H9 (cell line): ENCODE data around the gene ATRNL1. TPM values are rescaled to one million over a fixed set of nuclear protein-coding genes. Genes with fewer than 3 reads are reported as not detected.

Source experiments
- DNase-seq: peaks from one replicate; pipeline ENCODE4 v3.0.0-alpha.2; 2017
- H2AFZ ChIP-seq: one replicate; pipeline ENCODE4 v1.6.1; 2013; ENCODE audit warnings: mild to moderate bottlenecking, low read length, control low read depth, moderate library complexity
- H2AK5ac ChIP-seq: 2 replicates; pipeline ENCODE4 v1.6.1; 2013; ENCODE audit warnings: low read length, control low read depth, mixed read lengths; ENCODE audit not compliant: insufficient read length
- H2BK120ac ChIP-seq: one replicate; pipeline ENCODE4 v1.6.1; 2013; ENCODE audit warnings: low read depth, mild to moderate bottlenecking, low read length, control low read depth, inconsistent platforms; ENCODE audit not compliant: poor library complexity, severe bottlenecking
- H2BK12ac ChIP-seq: 2 replicates; pipeline ENCODE4 v1.6.1; 2013; ENCODE audit warnings: low read length, control low read depth, mixed read lengths, low read depth; ENCODE audit not compliant: insufficient read length
- H2BK15ac ChIP-seq: 2 replicates; pipeline ENCODE4 v1.6.1; 2013; ENCODE audit warnings: low read depth, low read length, control low read depth
- H2BK20ac ChIP-seq: one replicate; pipeline ENCODE4 v1.6.1; 2013; ENCODE audit warnings: low read depth, mild to moderate bottlenecking, low read length, control low read depth, inconsistent platforms; ENCODE audit not compliant: poor library complexity, severe bottlenecking
- H2BK5ac ChIP-seq: 2 replicates; pipeline ENCODE4 v1.6.1; 2013; ENCODE audit warnings: low read length, control low read depth, mixed read lengths; ENCODE audit not compliant: insufficient read length
- H3K14ac ChIP-seq: 2 replicates; pipeline ENCODE4 v1.6.1; 2013; ENCODE audit warnings: low read length, control low read depth; ENCODE audit not compliant: insufficient read depth
- H3K18ac ChIP-seq: 2 replicates; pipeline ENCODE4 v1.6.1; 2013; ENCODE audit warnings: low read depth, mild to moderate bottlenecking, mixed read lengths, low read length, control low read depth; ENCODE audit not compliant: insufficient read length
- H3K23ac ChIP-seq: 2 replicates; pipeline ENCODE4 v1.6.1; 2013; ENCODE audit warnings: low read length, control low read depth, mixed read lengths, low read depth; ENCODE audit not compliant: insufficient read length
- H3K23me2 ChIP-seq: 2 replicates; pipeline ENCODE4 v1.6.1; 2013; ENCODE audit warnings: low read depth, mild to moderate bottlenecking, mixed read lengths, low read length, control low read depth; ENCODE audit not compliant: insufficient read length, poor library complexity, severe bottlenecking
- H3K27ac ChIP-seq: 2 replicates; pipeline ENCODE4 v1.5.1; 2013; ENCODE audit warnings: low read length, control low read depth, mixed read lengths, low read depth; ENCODE audit not compliant: insufficient read length
- H3K27me3 ChIP-seq: 2 replicates; pipeline ENCODE4 v1.6.1; 2013; ENCODE audit warnings: low read length, control low read depth, inconsistent platforms; ENCODE audit not compliant: insufficient read depth
- H3K4ac ChIP-seq: 2 replicates; pipeline ENCODE4 v1.6.1; 2013; ENCODE audit warnings: low read depth, mild to moderate bottlenecking, control low read depth, inconsistent platforms, low read length, moderate library complexity
- H3K4me1 ChIP-seq: 2 replicates; pipeline ENCODE4 v1.6.1; 2013; ENCODE audit warnings: low read length, control low read depth, inconsistent platforms; ENCODE audit not compliant: insufficient read depth
- H3K4me2 ChIP-seq: 2 replicates; pipeline ENCODE4 v1.6.1; 2013; ENCODE audit warnings: low read length, control low read depth, mixed read lengths; ENCODE audit not compliant: insufficient read length, insufficient read depth
- H3K56ac ChIP-seq: 2 replicates; pipeline ENCODE4 v1.6.1; 2013; ENCODE audit warnings: low read depth, mild to moderate bottlenecking, mixed read lengths, low read length, control low read depth; ENCODE audit not compliant: insufficient read length
- H3K79me1 ChIP-seq: 2 replicates; pipeline ENCODE4 v1.6.1; 2013; ENCODE audit warnings: low read depth, mild to moderate bottlenecking, moderate library complexity, low read length, control low read depth, inconsistent platforms; ENCODE audit not compliant: insufficient read depth, poor library complexity, severe bottlenecking
- H3K79me2 ChIP-seq: 2 replicates; pipeline ENCODE4 v1.6.1; 2013; ENCODE audit warnings: low read length, control low read depth, inconsistent platforms; ENCODE audit not compliant: insufficient read depth
- H3K9ac ChIP-seq: 2 replicates; pipeline ENCODE4 v1.6.1; 2013; ENCODE audit warnings: low read length, control low read depth, mixed read lengths; ENCODE audit not compliant: insufficient read length; ENCODE audit errors: extremely low read depth
- H3K9me3 ChIP-seq: one replicate; pipeline ENCODE4 v1.6.1; 2013; ENCODE audit warnings: low read depth, low read length, inconsistent platforms; ENCODE audit not compliant: control insufficient read depth
- H3T11ph ChIP-seq: one replicate; pipeline ENCODE4 v1.6.1; 2013; ENCODE audit warnings: mild to moderate bottlenecking, low read length, control low read depth, inconsistent platforms
- H4K20me1 ChIP-seq: one replicate; pipeline ENCODE4 v1.6.1; 2013; ENCODE audit not compliant: control insufficient read depth, insufficient read length, insufficient read depth
- H4K5ac ChIP-seq: 2 replicates; pipeline ENCODE4 v1.6.1; 2013; ENCODE audit warnings: low read depth, mild to moderate bottlenecking, mixed read lengths, low read length, control low read depth; ENCODE audit not compliant: insufficient read length
- H4K8ac ChIP-seq: replicated peaks from 2 replicates; pipeline ENCODE4 v1.6.1; 2013; ENCODE audit warnings: low read length, control low read depth, mixed read lengths, low read depth; ENCODE audit not compliant: insufficient read length
- H4K91ac ChIP-seq: 2 replicates; pipeline ENCODE4 v1.6.1; 2013; ENCODE audit warnings: low read depth, mild to moderate bottlenecking, moderate library complexity, mixed read lengths, low read length, control low read depth; ENCODE audit not compliant: insufficient read length
- H3K27ac Mint-ChIP-seq, 3 experiments: 2 replicates in 2 of 3; 3 replicates in 1 of 3; pipeline ENCODE4 v1.8.0; 2020 to 2021; ENCODE audit warnings: mixed read lengths in 3 of 3, mild to moderate bottlenecking in 1 of 3, moderate library complexity in 1 of 3
- H3K27me3 Mint-ChIP-seq: 2 replicates; pipeline ENCODE4 v1.8.0; 2021; ENCODE audit warnings: low read depth, mild to moderate bottlenecking, moderate library complexity, mixed read lengths
- H3K36me3 Mint-ChIP-seq, 3 experiments: 2 replicates in 2 of 3; 3 replicates in 1 of 3; pipeline ENCODE4 v1.8.0; 2020 to 2021; ENCODE audit warnings: low read depth in 3 of 3, mixed read lengths in 3 of 3; ENCODE audit not compliant: insufficient read depth in 1 of 3
- H3K4me1 Mint-ChIP-seq, 2 experiments: 2 replicates each; pipeline ENCODE4 v1.8.0; 2020; ENCODE audit warnings: mixed read lengths in 2 of 2
- H3K4me3 Mint-ChIP-seq, 2 experiments: 2 replicates in 1 of 2; 3 replicates in 1 of 2; pipeline ENCODE4 v1.8.0; 2020 to 2021; ENCODE audit warnings: mild to moderate bottlenecking in 2 of 2, mixed read lengths in 2 of 2, moderate library complexity in 1 of 2
- H3K9me3 Mint-ChIP-seq, 2 experiments: 2 replicates in 1 of 2; 3 replicates in 1 of 2; pipeline ENCODE4 v1.8.0; 2020; ENCODE audit warnings: mild to moderate bottlenecking in 2 of 2, mixed read lengths in 2 of 2, moderate library complexity in 1 of 2
- WGBS: extraction: QIAGEN DNeasy Blood & Tissue Kit; methylation state at CpG from one replicate; pipeline ENCODE4 v1.1.7; 2013; ENCODE audit warnings: missing lambda C conversion rate, low lambda C conversion rate, mixed read lengths; ENCODE audit not compliant: insufficient read length; ENCODE audit errors: extremely low coverage; 5-methylcytosine and 5-hydroxymethylcytosine counted together
- total RNA-seq: library from RNA; stranded (reverse); gene quantifications from 2 replicates; pipeline ENCODE4 v1.2.1, GENCODE V29; 2021
- TF ChIP-seq, protein P1 (sequence below): fragments of 200-600 bp; sonication (generic); conservative IDR thresholded peaks from 3 replicates; pipeline ENCODE4 v1.8.0; 2021; ENCODE audit warnings: antibody characterized with exemption, mild to moderate bottlenecking

ATRNL1 gene
- total RNA-seq, 1 experiment from 2014 or later = 9.2 TPM

DNA sequence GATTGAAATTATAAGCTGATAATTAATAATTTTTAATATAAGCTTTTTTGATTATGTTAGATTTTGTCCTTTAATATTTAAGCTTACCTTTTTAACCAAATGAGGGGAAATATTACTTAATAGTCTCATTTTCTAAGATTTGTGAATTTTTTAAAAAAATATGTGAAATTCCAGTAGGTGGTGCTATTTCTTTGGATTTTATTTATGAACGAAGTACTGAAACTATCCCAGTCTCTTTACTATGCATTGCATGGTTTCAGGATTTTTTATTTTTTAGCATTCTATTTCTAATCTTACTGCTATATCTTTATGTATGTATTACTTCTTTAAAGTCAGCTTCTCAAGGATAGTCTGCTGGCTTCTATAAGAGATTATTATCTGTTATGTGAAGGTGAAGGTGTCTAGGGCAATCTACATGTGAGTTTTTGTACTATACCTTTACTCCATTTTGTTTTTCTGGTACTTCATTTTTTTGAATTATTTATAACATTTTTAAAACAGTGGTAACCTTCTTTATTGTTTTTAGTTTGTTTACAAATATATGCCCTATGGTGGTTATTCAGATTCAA is 78.3 kb downstream of the ATRNL1 start:
- Mint-ChIP-seq H3K27me3 (no peaks in the 10 kb centered on the region), H3K4me1 (peaks cover 5 to 6% of the 10 kb centered on the region in 2 experiments), H3K4me3 (no peak overlapping the region), H3K9me3 (no peaks in the 10 kb centered on the region), H3K36me3 (0 out of 7 replicates have a peak, but pooled peaks cover 0 to under 1% (median 0%) of the 10 kb centered on the region in 3 experiments), H3K27ac (no peak overlapping the region)
- H2BK5ac ChIP-seq = no peak overlapping the region
- no peak overlapping the region for H2BK15ac ChIP-seq
- no peak overlapping the region for H3K9ac ChIP-seq
- DNase-seq = no peak
- H2AK5ac ChIP-seq = no peak overlapping the region
- H3K27me3 ChIP-seq = no peaks in the 10 kb centered on the region
- no peak overlapping the region for H4K91ac ChIP-seq
- no peaks in the 10 kb centered on the region for H3K79me1 ChIP-seq
- no peak overlapping the region for H3K4me2 ChIP-seq
- no peak overlapping the region for H3K56ac ChIP-seq
- no peaks in the 10 kb centered on the region for H3K9me3 ChIP-seq
- H2BK12ac ChIP-seq = no peak overlapping the region
- H3K4me1 ChIP-seq = no peaks in the 10 kb centered on the region
- H4K20me1 ChIP-seq = no peaks in the 10 kb centered on the region
- no peak overlapping the region for H2BK120ac ChIP-seq
- no peak overlapping the region for H3K27ac ChIP-seq
- WGBS = no CpG with 5 or more reads among the region's 1 CpG
- no peak overlapping the region for H2BK20ac ChIP-seq
- no peak overlapping the region for H2AFZ ChIP-seq
- H3K14ac ChIP-seq = no peak overlapping the region
- H3K4ac ChIP-seq = no peak overlapping the region
- H4K8ac ChIP-seq = no peak overlapping the region
- H3K79me2 ChIP-seq = no peaks in the 10 kb centered on the region
- TF ChIP-seq, protein P1, sequence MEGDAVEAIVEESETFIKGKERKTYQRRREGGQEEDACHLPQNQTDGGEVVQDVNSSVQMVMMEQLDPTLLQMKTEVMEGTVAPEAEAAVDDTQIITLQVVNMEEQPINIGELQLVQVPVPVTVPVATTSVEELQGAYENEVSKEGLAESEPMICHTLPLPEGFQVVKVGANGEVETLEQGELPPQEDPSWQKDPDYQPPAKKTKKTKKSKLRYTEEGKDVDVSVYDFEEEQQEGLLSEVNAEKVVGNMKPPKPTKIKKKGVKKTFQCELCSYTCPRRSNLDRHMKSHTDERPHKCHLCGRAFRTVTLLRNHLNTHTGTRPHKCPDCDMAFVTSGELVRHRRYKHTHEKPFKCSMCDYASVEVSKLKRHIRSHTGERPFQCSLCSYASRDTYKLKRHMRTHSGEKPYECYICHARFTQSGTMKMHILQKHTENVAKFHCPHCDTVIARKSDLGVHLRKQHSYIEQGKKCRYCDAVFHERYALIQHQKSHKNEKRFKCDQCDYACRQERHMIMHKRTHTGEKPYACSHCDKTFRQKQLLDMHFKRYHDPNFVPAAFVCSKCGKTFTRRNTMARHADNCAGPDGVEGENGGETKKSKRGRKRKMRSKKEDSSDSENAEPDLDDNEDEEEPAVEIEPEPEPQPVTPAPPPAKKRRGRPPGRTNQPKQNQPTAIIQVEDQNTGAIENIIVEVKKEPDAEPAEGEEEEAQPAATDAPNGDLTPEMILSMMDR = peak; percentile 66
- no peaks in the 10 kb centered on the region for H3K23me2 ChIP-seq
- H3K23ac ChIP-seq = no peak overlapping the region
- no peak overlapping the region for H3K18ac ChIP-seq
- no peak overlapping the region for H4K5ac ChIP-seq
- no peak overlapping the region for H3T11ph ChIP-seq
